HepG2 (cell line): Measurements from ENCODE around the gene GLYR1.
"Not testable (repeated sequence)": the region's sequence is repeated elsewhere in the genome, so short reads cannot be mapped to it uniquely, and the experiment has no call there.

Experiments
- CHD2 ChIP-seq: IDR thresholded peaks from 2 replicates; pipeline ENCODE4 v1.6.1; 2011; ENCODE audit warnings: low read depth, low read length, improper control_type of control experiment
- CHD4 ChIP-seq: fragments of 200-600 bp; sonication (generic); IDR thresholded peaks from 2 replicates; pipeline ENCODE4 v1.7.0; 2017; ENCODE audit warnings: mild to moderate bottlenecking, low read length, borderline replicate concordance
- FOXK1 ChIP-seq: sonication (generic); formaldehyde crosslinking; IDR thresholded peaks from 2 replicates; pipeline ENCODE4 v1.4.0; 2020; ENCODE audit warnings: low read depth, missing genetic modification reagents, borderline replicate concordance
- HMG20A ChIP-seq: IDR thresholded peaks from 2 replicates; pipeline ENCODE4 v1.6.1; 2016; ENCODE audit warnings: borderline replicate concordance
- KDM4B ChIP-seq: sonication (generic); formaldehyde crosslinking; IDR thresholded peaks from 2 replicates; pipeline ENCODE4 v1.4.0; 2020; ENCODE audit warnings: missing genetic modification reagents
- PTBP1 ChIP-seq: fragments of 200-400 bp; formaldehyde crosslinking; IDR thresholded peaks from 2 replicates; pipeline ENCODE4 v1.6.1; 2018; ENCODE audit warnings: low read length, low read depth; ENCODE audit not compliant: poor library complexity, severe bottlenecking
- TF ChIP-seq, protein P1 (sequence below): sonication (generic); formaldehyde crosslinking; IDR thresholded peaks from 2 replicates; pipeline ENCODE4 v1.5.0; 2020; ENCODE audit warnings: mild to moderate bottlenecking, missing genetic modification reagents, moderate library complexity

DNA sequence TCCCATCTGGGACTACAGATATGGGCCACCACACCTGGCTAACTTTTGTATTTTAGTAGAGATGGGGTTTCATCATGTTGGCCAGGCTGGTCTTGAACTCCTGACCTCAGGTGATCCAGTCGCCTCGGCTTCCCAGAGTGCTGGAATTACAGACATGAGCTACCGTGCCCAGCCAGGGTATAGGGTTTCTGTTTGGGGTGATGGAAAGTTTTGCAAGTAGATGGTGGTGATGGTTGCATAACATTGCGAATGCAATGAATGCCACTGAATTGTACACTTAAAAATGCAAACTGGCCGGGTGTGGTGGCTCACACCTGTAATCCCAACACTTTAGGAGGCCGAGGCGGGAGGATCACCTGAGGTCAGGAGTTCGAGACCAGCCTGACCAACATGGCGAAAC lies 49.7 kb upstream of the GLYR1 start:
- TF ChIP-seq CHD2; KDM4B (CRISPR knock-in tag); PTBP1; CHD4; HMG20A (CRISPR knock-in tag); FOXK1 (CRISPR knock-in tag): not testable (repeated sequence)
- TF ChIP-seq, protein P1, sequence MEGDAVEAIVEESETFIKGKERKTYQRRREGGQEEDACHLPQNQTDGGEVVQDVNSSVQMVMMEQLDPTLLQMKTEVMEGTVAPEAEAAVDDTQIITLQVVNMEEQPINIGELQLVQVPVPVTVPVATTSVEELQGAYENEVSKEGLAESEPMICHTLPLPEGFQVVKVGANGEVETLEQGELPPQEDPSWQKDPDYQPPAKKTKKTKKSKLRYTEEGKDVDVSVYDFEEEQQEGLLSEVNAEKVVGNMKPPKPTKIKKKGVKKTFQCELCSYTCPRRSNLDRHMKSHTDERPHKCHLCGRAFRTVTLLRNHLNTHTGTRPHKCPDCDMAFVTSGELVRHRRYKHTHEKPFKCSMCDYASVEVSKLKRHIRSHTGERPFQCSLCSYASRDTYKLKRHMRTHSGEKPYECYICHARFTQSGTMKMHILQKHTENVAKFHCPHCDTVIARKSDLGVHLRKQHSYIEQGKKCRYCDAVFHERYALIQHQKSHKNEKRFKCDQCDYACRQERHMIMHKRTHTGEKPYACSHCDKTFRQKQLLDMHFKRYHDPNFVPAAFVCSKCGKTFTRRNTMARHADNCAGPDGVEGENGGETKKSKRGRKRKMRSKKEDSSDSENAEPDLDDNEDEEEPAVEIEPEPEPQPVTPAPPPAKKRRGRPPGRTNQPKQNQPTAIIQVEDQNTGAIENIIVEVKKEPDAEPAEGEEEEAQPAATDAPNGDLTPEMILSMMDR (CRISPR knock-in tag) = not testable (repeated sequence)
